GM23338 (cell line): ENCODE data around the gene CNNM3.

ENCODE experiments used
- CREB1 ChIP-seq: fragments of 250-450 bp; sonication (Bioruptor Pico); IDR thresholded peaks from 2 replicates; pipeline ENCODE4 v1.5.0; 2020; ENCODE audit warnings: low read depth, mild to moderate bottlenecking, moderate library complexity
- CTCF ChIP-seq, 2 experiments: fragments of 200-600 bp in 1 of 2; sonication (generic) in 1 of 2; conservative IDR thresholded peaks; 2 replicates each; pipeline versions ENCODE4 v1.5.1 to v1.6.1; 2016 to 2017; ENCODE audit warnings: antibody characterized with exemption in 2 of 2, low read depth in 2 of 2, mild to moderate bottlenecking in 2 of 2, moderate library complexity in 1 of 2
- ETS1 ChIP-seq: IDR thresholded peaks from 2 replicates; pipeline ENCODE4 v1.6.1; 2016; ENCODE audit warnings: antibody characterized with exemption
- EZH2 ChIP-seq: fragments of 200-600 bp; sonication (generic); IDR thresholded peaks from one replicate; pipeline ENCODE4 v1.8.0; 2017; ENCODE audit warnings: antibody characterized with exemption, mild to moderate bottlenecking, low read depth; ENCODE audit not compliant: unreplicated experiment
- EZH2phosphoT487 ChIP-seq: fragments of 200-600 bp; sonication (generic); IDR thresholded peaks from one replicate; pipeline ENCODE4 v1.8.1; 2018; ENCODE audit warnings: antibody characterized with exemption; ENCODE audit not compliant: unreplicated experiment
- JUNB ChIP-seq: IDR thresholded peaks from one replicate; pipeline ENCODE4 v1.6.1; 2016; ENCODE audit warnings: antibody characterized with exemption; ENCODE audit not compliant: unreplicated experiment
- NANOG ChIP-seq: IDR thresholded peaks from 2 replicates; pipeline ENCODE4 v1.6.1; 2016; ENCODE audit warnings: antibody characterized with exemption, borderline replicate concordance
- POLR2AphosphoS5 ChIP-seq: IDR thresholded peaks from 2 replicates; pipeline ENCODE4 v1.6.1; 2016; ENCODE audit warnings: antibody characterized with exemption, low read depth
- STAT1 ChIP-seq: IDR thresholded peaks from one replicate; pipeline ENCODE4 v1.6.1; 2016; ENCODE audit warnings: antibody characterized with exemption; ENCODE audit not compliant: unreplicated experiment
- ZNF114 ChIP-seq: fragments of 250-450 bp; sonication (Bioruptor Pico); IDR thresholded peaks from 2 replicates; pipeline ENCODE4 v1.5.0; 2020; ENCODE audit warnings: mild to moderate bottlenecking, moderate library complexity
- ZNF331 ChIP-seq: fragments of 250-450 bp; sonication (Bioruptor Pico); IDR thresholded peaks from 2 replicates; pipeline ENCODE4 v1.5.0; 2020; ENCODE audit warnings: low read depth, mild to moderate bottlenecking, moderate library complexity
- TF ChIP-seq, protein P1 (sequence below): IDR thresholded peaks from one replicate; pipeline ENCODE4 v1.6.1; 2018; ENCODE audit warnings: antibody characterized with exemption; ENCODE audit not compliant: unreplicated experiment
- TF ChIP-seq, protein P2 (sequence below): fragments of 250-450 bp; sonication (Bioruptor Pico); IDR thresholded peaks from 2 replicates; pipeline ENCODE4 v1.5.0; 2020; ENCODE audit warnings: mild to moderate bottlenecking, moderate library complexity

DNA sequence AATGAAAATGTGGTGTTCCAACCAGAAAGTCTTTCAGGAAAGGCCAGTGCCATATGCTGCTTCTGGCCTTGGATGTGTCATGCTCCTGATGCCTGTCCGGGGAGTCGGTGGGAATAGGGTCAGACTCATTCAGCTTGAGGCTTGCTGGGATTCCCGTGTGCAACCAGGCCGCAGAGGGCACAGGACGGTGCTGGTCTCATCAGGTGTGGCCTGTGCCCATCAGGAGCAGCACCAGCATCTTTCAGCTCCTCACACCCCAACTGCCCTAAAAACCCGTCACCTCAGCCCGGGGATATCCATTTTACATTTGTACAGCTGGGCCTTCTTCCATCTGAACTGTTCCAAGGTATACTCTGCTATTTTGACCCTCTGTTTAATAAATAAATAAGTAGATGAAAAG is 13.3 kb upstream of the CNNM3 start:
- no peak for TF ChIP-seq POLR2AphosphoS5
- TF ChIP-seq CTCF (conservative IDR thresholded peaks at IDR 0.05; ENCODE audit: low read depth in 2 of 2): no peak
- TF ChIP-seq CREB1 (CRISPR knock-in tag): no peak
- no peak for TF ChIP-seq EZH2phosphoT487
- TF ChIP-seq EZH2: no peak
- no peak for TF ChIP-seq JUNB
- TF ChIP-seq ETS1: no peak
- TF ChIP-seq, protein P1, sequence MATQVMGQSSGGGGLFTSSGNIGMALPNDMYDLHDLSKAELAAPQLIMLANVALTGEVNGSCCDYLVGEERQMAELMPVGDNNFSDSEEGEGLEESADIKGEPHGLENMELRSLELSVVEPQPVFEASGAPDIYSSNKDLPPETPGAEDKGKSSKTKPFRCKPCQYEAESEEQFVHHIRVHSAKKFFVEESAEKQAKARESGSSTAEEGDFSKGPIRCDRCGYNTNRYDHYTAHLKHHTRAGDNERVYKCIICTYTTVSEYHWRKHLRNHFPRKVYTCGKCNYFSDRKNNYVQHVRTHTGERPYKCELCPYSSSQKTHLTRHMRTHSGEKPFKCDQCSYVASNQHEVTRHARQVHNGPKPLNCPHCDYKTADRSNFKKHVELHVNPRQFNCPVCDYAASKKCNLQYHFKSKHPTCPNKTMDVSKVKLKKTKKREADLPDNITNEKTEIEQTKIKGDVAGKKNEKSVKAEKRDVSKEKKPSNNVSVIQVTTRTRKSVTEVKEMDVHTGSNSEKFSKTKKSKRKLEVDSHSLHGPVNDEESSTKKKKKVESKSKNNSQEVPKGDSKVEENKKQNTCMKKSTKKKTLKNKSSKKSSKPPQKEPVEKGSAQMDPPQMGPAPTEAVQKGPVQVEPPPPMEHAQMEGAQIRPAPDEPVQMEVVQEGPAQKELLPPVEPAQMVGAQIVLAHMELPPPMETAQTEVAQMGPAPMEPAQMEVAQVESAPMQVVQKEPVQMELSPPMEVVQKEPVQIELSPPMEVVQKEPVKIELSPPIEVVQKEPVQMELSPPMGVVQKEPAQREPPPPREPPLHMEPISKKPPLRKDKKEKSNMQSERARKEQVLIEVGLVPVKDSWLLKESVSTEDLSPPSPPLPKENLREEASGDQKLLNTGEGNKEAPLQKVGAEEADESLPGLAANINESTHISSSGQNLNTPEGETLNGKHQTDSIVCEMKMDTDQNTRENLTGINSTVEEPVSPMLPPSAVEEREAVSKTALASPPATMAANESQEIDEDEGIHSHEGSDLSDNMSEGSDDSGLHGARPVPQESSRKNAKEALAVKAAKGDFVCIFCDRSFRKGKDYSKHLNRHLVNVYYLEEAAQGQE: no peak
- TF ChIP-seq STAT1: no peak
- TF ChIP-seq NANOG: no peak
- TF ChIP-seq ZNF114 (CRISPR knock-in tag): no peak
- TF ChIP-seq ZNF331 (CRISPR knock-in tag): no peak
- TF ChIP-seq, protein P2, sequence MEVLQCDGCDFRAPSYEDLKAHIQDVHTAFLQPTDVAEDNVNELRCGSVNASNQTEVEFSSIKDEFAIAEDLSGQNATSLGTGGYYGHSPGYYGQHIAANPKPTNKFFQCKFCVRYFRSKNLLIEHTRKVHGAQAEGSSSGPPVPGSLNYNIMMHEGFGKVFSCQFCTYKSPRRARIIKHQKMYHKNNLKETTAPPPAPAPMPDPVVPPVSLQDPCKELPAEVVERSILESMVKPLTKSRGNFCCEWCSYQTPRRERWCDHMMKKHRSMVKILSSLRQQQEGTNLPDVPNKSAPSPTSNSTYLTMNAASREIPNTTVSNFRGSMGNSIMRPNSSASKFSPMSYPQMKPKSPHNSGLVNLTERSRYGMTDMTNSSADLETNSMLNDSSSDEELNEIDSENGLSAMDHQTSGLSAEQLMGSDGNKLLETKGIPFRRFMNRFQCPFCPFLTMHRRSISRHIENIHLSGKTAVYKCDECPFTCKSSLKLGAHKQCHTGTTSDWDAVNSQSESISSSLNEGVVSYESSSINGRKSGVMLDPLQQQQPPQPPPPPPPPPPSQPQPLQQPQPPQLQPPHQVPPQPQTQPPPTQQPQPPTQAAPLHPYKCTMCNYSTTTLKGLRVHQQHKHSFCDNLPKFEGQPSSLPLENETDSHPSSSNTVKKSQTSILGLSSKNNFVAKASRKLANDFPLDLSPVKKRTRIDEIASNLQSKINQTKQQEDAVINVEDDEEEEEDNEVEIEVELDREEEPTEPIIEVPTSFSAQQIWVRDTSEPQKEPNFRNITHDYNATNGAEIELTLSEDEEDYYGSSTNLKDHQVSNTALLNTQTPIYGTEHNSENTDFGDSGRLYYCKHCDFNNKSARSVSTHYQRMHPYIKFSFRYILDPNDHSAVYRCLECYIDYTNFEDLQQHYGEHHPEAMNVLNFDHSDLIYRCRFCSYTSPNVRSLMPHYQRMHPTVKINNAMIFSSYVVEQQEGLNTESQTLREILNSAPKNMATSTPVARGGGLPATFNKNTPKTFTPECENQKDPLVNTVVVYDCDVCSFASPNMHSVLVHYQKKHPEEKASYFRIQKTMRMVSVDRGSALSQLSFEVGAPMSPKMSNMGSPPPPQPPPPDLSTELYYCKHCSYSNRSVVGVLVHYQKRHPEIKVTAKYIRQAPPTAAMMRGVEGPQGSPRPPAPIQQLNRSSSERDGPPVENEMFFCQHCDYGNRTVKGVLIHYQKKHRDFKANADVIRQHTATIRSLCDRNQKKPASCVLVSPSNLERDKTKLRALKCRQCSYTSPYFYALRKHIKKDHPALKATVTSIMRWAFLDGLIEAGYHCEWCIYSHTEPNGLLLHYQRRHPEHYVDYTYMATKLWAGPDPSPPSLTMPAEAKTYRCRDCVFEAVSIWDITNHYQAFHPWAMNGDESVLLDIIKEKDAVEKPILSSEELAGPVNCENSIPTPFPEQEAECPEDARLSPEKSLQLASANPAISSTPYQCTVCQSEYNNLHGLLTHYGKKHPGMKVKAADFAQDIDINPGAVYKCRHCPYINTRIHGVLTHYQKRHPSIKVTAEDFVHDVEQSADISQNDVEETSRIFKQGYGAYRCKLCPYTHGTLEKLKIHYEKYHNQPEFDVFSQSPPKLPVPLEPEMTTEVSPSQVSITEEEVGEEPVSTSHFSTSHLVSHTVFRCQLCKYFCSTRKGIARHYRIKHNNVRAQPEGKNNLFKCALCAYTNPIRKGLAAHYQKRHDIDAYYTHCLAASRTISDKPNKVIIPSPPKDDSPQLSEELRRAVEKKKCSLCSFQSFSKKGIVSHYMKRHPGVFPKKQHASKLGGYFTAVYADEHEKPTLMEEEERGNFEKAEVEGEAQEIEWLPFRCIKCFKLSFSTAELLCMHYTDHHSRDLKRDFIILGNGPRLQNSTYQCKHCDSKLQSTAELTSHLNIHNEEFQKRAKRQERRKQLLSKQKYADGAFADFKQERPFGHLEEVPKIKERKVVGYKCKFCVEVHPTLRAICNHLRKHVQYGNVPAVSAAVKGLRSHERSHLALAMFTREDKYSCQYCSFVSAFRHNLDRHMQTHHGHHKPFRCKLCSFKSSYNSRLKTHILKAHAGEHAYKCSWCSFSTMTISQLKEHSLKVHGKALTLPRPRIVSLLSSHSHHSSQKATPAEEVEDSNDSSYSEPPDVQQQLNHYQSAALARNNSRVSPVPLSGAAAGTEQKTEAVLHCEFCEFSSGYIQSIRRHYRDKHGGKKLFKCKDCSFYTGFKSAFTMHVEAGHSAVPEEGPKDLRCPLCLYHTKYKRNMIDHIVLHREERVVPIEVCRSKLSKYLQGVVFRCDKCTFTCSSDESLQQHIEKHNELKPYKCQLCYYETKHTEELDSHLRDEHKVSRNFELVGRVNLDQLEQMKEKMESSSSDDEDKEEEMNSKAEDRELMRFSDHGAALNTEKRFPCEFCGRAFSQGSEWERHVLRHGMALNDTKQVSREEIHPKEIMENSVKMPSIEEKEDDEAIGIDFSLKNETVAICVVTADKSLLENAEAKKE (CRISPR knock-in tag): no peak
